ENCODE measurements around the gene SORCS2.

Gene SORCS2

GRCh38 chr4:7687006-7687405 is 494.7 kb downstream of the SORCS2 start:
- no peak for DNase-seq

- no peak for DNase-seq
These were observed 495.5 kb downstream of the SORCS2 start for GRCh38 chr4:7687796-7688195.

DNA sequence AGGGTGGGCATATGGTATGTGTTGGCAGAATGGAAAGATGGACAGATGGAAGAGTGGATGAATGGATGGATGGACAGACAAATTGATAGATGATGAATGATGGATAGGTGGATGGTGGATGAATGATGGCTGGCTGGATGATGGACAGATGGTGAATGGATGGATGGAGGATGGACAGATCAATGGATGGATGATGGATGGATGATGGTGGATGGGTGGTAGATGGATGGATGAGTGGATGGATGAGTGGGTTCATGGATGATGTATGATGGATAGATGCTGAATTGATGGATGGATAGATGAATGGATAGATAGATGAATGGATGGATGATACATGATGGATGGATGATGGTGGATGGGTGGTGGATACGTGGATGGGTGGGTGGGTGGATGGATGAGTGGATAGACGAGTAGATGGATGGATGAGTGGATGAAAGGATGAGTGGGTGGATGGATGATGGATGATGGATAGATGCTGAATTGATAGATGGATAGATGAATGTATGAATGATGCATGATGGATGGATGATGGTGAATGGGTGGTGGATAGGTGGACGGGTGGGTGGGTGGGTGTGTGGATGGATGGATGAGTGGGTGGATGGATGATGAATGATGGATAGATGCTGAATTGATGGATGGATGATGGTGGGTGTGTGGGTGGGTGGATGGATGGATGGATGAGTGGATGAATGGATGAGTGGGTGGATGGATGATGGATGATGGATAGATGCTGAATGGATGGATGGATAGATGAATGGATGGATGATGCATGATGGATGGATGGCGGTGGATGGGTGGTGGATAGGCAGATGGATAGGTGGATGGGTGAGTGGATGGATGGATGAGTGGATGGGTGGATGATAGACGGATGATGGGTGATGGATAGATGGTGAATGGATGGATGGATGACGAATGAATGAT is 497.7 kb downstream of the SORCS2 start:
- DNase-seq: no peak

- DNase-seq: no peak
These were observed 498.7 kb downstream of the SORCS2 start for GRCh38 chr4:7691061-7691460.

GRCh38 chr4:7691982-7692381 is 499.6 kb downstream of the SORCS2 start:
- DNase-seq: no peak

GRCh38 chr4:7692451-7693236 is 500.3 kb downstream of the SORCS2 start:
- no peak for DNase-seq

DNA sequence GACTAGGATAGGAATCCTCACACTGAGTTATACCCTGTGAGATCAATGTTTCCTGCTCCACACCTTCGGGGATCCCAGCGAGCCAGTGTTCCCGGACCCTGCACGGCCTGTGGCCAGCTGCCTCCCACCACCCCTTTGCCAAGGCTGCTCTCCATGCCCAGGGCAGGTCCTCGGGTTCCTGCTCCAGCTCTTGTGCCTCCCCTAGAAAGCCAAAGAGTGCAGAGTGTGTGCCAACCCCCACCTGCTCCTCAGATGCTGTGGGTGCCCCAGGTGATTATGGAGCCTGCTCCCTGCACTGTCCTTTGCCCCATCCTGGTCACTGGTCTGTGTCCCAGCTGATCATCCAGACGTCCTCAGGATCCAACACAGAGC is 500.9 kb downstream of the SORCS2 start:
- no peak for DNase-seq

DNA sequence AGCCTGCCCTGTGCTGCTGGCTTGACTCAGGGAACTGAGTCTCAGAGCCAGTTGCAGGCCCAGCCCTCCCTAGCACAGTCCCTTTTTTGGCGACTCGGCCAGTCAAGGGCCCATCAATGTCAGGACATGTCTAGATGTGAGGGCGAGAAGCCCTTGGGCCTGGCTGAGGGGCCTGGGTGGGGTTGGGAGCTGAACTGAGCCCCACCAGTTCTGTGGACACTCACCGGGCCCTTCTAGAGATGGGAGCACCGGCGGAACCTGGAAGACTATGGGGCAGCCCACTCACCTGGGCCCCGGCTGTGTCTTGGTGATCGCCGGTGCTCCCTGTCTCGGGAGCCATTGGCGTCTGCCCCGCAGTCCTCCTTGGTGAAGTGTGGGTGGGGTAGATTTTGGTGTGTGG is 501.4 kb downstream of the SORCS2 start:
- DNase-seq: no peak

DNA sequence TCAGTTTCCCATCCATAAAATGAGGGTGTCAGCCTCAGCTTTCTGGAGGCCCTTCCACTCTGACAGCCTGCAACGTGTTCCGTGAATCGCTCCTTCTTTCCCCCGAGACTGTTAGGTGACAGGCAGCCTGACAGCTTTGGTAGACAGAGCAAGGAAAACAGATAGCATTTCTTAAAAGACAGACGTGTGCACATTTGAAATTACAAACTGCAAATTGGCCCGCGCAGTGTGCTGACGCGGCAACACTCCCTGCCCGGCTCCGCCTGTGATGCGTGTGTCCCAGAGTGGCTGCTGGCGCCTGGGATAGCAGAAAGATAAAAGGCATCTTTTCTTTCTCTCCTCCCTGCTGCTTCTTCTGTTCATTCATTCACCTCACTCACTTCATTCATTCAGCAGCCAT is 502.0 kb downstream of the SORCS2 start:
- DNase-seq: no peak

DNA sequence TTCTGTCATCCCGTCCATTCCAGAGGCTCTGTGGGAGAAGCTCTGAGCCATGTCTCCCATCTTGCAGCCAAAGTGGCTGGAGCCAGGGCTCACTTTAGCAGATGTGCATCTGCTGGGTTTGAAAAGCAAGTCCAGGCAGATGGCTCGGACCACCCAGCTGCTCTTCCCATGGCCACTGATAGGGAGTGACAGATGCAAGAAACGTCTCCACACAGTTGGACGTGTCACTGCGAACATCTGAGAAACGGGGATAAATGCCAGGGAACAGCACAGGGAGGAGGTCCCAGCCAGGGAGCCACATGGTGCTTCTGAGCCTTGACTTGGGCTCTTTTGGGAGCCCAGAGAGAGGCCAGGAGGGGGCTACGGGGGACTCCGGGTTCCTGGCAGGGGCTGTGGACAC is 505.0 kb downstream of the SORCS2 start:
- DNase-seq: no peak

- DNase-seq: no peak
These were observed 505.5 kb downstream of the SORCS2 start for GRCh38 chr4:7697821-7698220.

DNA sequence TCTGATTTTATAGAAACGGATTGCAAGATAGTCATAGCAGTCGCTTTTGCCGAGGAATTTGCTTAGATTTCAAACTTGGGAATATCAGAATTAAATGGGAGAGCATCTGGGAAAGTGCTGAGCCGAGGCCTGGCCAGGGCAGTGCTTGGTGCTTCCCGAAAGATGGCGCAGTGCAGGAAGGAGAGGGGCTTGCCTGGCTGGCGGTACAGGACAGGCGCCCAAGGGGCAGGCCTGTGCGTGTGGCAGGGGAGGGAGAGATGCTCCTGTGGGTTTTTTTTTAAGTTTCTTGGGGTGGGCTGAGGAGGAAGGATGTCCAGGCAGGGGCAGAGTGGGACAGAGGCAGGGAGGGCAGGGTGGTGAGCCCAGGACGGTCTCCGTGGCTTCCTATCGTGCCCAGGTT is 506.2 kb downstream of the SORCS2 start:
- no peak for DNase-seq

GRCh38 chr4:7699031-7699430 is 506.7 kb downstream of the SORCS2 start:
- DNase-seq: no peak

DNA sequence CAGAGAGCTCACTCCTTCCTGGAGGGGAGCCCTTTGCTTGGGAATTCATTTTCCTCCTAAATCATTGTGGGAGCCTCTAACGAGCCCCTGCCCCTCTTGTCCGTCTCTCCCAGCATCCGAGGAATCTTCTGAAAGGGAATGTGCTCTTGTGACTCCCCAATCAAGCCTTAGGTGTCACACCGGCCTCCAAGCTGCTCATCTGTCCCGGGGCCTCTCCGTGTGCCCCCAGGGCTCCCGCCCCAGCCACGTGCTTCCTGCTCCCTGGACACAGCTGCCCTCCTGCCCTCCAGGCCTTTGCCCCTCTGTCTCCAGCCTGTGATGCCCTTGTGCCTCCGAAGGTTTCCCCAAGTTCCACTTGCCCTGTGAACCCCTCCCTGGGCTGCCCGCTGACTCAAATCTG is 507.5 kb downstream of the SORCS2 start:
- no peak for DNase-seq

GRCh38 chr4:7700665-7701064 is 508.3 kb downstream of the SORCS2 start:
- no peak for DNase-seq

DNA sequence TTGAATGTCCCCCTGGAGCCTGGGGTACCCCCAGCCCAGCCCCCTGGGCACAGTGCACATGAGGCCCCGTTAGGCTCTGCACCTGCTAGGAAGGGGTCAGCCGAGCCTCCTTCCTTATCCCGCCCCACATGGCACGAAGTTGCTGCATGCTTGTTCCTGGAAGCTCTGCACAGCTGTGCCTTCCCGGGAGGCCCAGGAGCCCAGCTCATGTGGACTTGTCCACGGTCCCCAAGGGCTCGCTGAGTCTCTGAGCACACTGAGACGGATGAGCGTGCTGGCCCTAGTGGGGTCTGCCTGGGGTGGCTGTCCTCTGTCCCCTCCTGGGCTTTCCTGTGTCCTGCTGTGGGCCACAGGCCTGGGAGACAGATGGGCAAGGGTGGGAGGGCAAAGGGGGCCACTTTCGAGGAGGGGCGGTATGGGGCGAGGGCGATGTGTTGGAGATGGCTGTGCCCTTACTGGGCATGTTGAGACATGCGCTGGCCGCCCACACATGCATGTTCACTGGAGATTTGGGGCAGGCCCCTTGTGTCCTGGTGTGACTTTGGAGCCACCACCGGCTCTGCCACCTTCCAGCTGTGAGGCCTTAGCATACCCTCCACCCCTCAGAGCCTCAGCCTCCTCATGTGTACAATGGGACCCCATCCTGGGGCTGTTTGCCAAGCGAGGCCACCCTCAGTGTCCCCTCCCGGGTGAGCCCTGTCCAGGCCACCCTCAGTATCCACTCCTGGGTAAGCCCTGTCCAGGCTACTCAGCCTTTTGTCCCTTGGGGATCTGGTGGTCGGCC is 509.7 kb downstream of the SORCS2 start:
- no peak for DNase-seq

GRCh38 chr4:7703688-7704087 is 511.4 kb downstream of the SORCS2 start:
- DNase-seq: no peak

DNA sequence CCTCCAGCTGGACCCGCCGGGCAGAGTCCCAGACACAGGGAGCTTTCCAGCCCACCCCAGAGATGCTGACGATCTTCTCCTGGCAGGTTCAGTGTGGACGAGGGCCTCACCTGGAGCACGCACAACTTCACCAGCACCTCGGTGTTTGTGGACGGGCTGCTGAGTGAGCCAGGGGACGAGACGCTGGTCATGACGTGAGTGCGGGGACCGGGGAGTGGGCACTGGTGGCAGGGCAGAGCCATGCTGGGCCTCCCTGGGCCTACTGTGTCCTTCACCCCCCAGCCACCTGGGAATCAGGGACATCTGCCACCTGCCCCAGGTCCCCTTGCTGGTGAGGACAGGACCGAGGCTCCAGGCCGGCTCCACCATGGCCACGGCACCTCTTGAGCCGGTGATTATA is 511.8 kb downstream of the SORCS2 start:
- no peak for DNase-seq

DNA sequence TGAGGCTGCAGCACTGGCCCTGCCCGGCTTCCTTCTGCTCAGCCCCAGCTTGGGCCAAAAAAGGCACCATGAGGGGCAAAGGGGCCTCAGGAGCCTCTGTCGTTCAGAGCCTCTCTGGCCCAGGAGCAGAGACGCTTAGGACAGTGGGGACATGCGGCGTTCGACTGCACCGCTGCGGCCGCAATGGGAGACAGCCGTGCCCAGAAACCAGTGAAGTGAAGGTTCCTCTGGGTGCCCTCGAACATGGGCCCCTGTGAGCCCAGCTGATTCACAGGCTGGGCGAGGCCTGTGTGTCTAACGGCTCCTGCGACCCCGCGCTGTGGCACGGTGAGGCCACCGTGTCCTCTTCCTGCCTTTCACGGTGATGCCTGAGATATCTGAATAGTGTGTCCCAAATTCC is 512.3 kb downstream of the SORCS2 start:
- DNase-seq: no peak

DNA sequence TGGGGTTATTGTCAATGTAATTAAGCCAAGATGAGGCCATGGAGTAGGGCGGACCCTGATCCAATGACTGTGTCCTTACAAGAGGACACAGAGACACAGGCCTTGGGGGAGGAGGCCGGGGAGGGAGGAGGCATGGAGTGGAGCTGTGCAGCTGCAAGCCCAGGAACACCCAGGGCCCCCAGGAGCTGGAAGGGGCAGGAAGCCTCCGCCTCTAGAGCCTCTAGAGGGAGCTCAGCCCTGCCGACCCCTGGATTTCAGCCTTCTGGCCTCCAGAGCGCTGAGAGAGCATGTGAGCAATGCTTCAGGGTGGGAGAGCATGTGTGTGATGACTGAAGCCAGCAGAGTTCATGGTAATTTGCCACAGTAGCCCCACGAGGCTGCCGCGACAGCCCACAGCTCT is 512.7 kb downstream of the SORCS2 start:
- DNase-seq: no peak

DNA sequence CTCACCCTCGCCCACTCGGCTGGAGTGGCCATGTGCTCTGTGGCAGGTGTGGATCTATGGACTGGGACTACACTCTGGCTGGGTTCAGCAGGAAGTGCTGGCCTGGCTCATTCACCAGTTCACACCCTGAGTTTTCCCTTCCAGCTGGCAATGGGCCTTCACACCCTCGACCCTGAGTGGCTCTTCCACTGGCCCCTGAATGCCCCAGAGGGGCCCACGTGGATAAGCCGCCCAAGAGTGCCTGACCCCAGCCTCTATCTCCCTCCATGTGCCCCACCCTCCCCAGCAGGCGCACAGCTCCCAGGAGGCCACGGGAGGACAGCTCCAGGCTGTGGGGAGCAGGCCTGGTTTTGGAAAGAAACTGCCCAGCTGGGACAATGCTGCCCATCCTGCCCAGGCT is 513.3 kb downstream of the SORCS2 start:
- DNase-seq: no peak

- DNase-seq: no peak
These were observed 515.9 kb downstream of the SORCS2 start for GRCh38 chr4:7708238-7708637.

- no peak for DNase-seq
These were observed 516.6 kb downstream of the SORCS2 start for GRCh38 chr4:7708981-7709380.

DNA sequence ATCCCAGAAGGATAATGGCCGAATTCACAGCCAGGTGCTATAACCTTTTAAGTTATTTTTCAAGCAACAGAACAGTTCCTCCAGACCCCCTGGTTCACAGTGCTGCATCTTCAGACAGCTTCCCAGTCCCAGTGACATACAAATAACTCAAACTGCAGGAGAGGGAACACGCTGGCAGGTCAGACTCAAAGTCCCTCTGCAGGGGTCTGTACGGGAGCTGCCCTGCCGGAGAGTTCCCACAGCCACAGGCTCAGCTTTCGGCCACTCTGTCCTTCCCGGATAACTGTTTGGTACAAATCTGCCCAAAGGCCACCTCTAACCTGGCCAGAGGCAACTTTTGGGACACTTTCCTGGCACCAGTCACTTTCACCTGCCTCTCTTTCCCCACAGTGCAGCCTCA is 517.1 kb downstream of the SORCS2 start:
- DNase-seq: no peak
